Liver (tissue), 3 donors: ENCODE measurements around the gene OR8B12.

ENCODE experiments used
- ATF3 ChIP-seq: IDR thresholded peaks from 2 replicates; pipeline ENCODE4 v1.6.1; 2016; ENCODE audit warnings: antibody characterized with exemption
- CTCF ChIP-seq: fragments of 150-350 bp; IDR thresholded peaks from 2 replicates; pipeline ENCODE4 v1.5.1; 2017; ENCODE audit warnings: improper control_type of control experiment, low read depth, low read length; ENCODE audit not compliant: missing input control
- REST ChIP-seq: IDR thresholded peaks from 2 replicates; pipeline ENCODE4 v1.6.1; 2016; ENCODE audit warnings: antibody characterized with exemption, mild to moderate bottlenecking
- donor health status: healthy.
- donor health status: healthy.

GRCh38 chr11:124578761-124579160 is 35.3 kb upstream of the OR8B12 start:
- TF ChIP-seq CTCF (no peak), REST (no peak), ATF3 (no peak)
